HG03442 (cell line): Measurements from ENCODE around the gene HMGXB4.
"Not testable (repeated sequence)": the region's sequence is repeated elsewhere in the genome, so short reads cannot be mapped to it uniquely, and the experiment has no call there.

ENCODE experiments used
- ATAC-seq: cut with Tn5 transposase; IDR thresholded peaks from one replicate; pipeline ENCODE4 v1.9.1; 2021; ENCODE audit warnings: mild to moderate bottlenecking, moderate library complexity; ENCODE audit not compliant: unreplicated experiment

The HMGXB4 gene, protein sequence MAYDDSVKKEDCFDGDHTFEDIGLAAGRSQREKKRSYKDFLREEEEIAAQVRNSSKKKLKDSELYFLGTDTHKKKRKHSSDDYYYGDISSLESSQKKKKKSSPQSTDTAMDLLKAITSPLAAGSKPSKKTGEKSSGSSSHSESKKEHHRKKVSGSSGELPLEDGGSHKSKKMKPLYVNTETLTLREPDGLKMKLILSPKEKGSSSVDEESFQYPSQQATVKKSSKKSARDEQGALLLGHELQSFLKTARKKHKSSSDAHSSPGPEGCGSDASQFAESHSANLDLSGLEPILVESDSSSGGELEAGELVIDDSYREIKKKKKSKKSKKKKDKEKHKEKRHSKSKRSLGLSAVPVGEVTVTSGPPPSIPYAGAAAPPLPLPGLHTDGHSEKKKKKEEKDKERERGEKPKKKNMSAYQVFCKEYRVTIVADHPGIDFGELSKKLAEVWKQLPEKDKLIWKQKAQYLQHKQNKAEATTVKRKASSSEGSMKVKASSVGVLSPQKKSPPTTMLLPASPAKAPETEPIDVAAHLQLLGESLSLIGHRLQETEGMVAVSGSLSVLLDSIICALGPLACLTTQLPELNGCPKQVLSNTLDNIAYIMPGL

DNA sequence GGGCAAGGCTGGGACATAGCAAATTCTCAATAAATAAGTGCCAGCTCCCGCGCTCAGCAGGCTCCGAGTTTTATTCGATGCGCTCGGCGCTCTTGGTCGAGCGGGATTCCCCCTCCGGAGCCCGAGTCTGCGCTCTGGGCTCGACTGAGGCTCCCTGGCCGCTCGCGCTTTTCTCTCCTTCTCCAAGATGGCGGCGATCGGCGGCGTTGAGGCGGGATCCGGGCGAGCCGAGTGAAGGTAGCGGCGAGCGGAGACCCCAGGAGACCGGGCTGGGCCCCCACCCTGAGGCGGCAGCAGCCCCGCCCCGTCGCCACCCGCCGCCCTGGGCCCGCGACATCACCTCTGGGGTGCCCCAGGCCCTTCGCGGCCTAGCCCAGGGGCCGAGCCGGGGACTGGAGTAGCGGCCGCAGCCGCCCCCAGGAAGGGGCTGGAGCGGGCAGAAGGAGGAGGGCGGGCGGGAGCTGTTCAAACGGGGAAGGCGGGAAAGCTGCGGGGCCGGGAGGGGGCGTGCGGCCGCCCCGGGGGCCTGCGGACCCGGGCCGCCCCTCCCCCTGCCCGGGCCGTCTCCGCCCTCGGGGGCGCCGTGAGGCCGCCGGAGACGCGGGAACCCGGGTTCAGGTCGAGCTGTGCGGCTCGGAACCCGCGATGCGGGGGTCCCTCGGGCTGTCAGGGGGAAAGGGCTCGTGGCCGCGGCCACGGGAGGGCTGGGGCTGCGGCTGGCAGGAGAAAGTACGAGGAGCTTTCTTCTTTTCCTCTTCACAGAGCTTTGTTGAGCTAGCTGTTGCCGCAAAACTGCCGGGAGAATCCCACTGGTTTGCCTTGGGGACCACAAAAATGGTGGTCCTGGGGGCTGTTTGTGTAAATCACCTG lies at the start of gene HMGXB4:
HMGXB4 (plus strand) TSS at position 173 of the 870 bp plus-strand sequence. CDS start 4,898 bp downstream, outside the sequence.
- ATAC-seq, result peak; percentile 87

DNA sequence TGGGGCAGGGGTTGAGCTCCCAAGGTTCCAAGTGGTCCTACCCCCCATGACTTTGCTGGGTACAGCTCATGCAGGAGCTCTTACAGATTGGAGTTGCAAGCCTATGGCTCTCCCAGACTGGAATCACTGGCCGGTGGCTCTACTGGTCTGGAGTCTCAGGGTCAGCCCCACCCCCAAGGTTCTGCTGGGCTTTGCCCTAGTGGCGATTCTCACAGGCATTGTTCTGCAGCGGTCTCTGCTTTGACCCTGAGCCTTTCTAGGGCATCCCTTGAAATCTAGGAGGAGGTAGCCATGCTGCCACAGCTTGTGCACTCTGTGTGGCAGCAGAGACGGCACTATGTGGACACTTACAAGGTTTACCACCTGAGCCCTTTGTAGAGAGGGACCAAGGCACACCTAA lies 49.3 kb upstream of the HMGXB4 start:
- ATAC-seq, result no peak

DNA sequence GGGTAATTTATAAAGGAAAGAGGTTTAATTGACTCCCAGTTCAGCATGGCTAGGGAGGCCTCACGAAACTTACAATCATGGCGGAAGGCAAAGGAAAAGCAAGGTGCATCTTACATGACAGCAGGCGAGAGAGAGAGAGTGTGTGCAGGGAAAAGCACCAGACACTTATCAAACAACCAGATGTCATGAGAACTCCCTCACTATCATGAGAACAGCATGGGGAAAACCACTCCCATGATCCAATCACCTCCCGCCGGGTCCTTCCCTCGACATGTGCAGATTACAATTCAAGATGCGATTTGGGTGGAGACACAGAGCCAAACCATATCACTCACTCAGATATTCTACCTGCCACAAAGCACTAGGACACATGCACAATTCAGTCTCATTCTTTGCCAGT lies 48.1 kb upstream of the HMGXB4 start:
- no peak for ATAC-seq

DNA sequence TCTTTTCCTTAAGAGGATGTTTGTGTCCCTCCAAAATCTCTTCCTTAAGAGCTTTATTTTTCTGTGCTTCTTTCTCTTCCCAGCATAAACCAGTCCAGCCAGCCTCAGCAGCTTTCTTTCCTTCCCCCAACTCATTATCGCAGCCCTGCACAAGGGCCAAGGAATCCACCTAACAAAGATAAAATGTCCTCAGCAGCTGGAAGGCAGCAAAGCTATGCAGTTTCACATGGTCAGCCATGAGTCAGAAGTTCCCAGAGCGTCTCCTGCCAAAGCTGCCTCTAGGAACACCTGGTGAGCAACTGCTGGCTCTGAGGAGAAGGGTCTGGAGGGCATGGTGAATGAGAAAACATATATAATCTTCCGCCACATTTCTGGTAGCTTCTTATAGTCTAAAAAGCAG lies 45.3 kb upstream of the HMGXB4 start:
- ATAC-seq, result no peak

DNA sequence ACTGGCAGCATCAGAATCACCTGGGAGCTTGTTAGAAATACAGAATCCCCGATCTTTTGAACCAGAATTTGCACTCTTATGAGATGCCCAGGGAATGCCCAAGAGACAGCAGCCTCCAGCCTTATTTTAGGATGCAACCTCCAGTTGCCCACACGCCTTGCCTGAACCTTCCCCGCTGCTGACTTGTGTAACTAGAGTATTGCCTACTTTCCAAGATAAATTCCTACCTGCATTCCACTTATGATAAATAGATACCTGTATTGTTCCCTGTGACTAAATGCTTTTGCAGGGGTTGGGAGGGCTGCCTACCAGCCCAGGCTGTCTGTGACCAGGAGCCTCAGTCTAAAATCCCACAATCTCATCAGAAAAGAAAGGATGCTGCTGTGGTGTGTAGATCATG lies 44.3 kb upstream of the HMGXB4 start:
- no peak for ATAC-seq

DNA sequence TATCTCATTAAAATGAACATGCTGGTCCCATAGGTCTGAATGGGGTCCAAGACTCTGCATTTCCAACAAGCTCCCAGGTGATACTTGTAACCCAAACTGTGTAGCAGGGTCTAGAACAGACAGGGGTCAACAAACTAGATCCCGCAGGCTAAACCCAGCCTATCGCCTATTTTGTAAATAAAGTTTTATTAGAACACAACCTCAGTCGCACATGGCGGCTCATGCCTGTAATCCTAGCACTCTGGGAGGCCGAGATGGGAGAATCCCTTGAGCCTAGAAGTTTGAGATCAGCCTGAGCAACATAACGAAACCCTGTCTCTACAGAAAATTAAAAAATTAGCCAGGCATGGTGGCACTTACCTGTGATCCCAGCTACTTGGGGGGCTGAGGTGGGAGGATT lies 42.3 kb upstream of the HMGXB4 start:
- no peak for ATAC-seq

DNA sequence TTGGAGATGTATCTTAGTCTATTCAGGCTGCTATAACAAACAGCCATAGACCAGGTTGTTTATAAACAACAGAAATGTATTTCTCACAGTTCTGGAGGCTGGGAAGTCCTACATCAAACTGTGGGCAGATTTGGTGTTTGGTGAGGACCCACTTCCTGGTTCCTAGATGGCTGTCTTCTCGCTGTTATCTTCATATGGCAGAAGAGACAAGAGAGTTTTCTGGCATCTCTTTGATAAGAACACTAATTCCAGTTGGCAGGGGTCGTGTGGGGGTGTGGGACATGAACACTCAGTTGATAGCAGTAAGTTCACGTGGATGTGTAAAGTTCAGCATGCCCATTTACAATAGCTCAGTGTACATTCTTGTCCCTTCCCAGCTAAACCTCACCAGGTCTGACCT lies 41.3 kb upstream of the HMGXB4 start:
- no peak for ATAC-seq

DNA sequence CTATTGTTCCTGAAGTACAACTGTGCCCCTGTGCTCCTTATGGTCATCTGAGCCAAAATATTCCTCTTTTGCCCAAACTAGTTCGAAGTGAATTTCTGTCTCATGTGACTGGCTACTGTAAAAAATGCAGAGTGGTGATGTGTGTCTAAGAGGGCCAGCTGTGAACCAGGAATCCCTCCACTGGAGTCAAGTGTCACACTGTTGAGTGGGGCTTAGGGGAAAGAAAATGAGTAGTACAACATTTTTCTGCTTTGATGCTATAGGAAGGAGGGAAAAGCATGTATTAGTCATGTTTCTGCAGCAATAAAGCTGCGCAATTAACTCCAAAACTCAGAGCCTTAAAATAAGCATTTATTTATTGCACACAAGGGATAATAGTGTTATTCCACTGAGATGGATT lies 39.8 kb upstream of the HMGXB4 start:
- ATAC-seq, result no peak

DNA sequence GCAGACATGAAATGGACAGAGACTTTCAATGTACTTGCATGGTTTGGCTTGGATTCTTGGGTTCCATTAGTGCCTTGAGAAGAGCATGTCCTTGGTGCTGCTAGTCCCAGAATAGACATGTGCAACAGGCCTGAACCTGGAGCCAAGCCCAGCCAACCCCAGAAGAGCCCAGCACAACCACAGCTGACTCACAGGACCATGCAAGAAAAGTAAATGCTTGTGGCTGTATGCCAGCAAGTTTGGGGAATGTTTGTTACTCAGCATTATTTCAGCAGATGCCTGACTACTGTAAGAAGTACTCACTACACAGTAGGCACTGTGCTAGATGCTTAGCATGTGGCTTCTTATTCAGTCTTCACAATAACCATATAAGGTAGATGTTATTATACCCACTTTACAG lies 39.2 kb upstream of the HMGXB4 start:
- ATAC-seq, result no peak

DNA sequence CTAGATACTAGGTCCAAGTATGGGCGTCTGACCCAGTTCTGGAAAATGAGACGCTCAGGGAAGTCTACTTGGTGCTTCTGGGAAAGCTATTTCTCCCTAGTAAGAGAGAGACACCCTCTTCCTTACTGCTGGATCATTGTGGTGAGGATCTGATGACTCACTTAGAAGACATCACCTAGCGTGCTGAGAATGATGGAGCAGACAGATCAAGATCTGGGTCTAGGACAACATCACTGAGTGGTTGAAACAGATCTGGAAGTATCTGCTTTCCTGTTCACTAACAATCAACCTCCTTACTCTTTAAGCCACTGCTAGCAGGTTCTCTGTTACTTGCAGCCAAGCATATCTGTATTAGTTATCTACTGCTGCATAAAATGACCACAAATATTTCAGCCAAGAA lies 38.3 kb upstream of the HMGXB4 start:
- ATAC-seq, result no peak

DNA sequence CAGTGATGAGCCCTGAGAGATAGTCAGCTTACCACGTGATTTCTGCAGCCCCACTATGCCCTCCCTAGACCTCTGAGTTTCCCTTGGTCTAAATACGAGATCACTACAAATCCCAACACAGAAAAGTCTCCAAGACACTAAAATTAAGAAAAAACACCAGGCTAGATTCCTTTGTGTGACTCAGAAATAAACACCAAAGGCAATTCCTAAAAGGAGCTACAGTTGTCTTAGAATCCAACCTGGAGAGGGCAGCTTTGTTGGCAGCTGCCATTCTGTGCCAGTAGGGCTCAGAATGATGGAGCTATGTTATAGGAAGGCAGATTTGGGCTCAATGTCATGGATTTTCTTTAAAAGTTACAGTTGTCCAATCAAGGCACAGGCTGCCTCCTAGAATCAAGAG lies 37.1 kb upstream of the HMGXB4 start:
- ATAC-seq, result no peak

DNA sequence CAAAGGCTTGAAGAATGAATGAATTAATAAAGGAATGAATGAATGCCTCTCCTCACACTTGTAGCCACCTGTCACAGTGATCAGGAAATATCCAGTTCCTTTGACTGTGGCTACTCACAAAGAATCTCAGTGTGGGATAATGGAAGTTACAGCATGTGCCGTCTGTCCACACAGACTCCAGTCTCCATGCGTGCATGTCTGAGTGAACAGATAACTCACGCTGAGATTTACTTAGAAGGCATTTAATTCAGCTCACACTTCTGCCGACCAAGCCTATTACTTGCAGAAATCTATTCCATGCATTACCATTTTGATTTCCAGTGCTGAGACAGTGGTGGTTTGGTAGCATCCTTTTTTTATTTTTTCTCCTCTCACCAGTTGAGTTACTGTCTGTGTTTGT lies 32.3 kb upstream of the HMGXB4 start:
- ATAC-seq, result no peak

DNA sequence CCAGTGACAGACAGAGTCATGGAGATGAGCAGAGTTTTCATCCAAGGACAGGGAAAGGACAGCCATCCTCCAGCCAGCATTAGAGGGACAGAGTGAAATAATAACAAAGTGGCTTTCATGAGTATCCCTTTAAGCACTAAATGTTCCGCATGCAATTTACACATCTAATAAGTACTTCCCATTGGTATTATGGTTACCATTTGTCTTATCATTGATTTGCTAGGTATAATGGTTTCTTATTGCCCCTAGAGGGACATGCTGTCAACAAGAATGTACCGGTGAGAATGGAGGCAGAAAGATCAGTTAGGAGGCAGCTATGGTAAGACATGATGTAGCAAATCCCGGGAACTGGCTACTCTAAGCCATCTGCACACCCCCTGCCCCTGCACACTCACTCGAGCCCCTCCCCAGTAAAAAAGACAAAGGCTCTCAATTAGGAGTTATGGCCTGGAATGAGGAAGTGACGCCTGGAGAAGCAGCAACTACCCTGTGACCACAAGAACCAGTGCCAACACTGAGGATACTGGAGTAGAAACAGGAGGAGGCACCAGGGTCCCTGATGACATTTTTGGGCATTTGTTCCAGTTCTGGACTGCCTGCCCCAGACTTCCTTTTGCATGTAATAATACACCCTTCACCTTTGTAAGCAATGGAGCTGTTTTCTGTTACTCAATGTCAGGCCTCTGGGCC lies 30.2 kb upstream of the HMGXB4 start:
- ATAC-seq, result no peak

DNA sequence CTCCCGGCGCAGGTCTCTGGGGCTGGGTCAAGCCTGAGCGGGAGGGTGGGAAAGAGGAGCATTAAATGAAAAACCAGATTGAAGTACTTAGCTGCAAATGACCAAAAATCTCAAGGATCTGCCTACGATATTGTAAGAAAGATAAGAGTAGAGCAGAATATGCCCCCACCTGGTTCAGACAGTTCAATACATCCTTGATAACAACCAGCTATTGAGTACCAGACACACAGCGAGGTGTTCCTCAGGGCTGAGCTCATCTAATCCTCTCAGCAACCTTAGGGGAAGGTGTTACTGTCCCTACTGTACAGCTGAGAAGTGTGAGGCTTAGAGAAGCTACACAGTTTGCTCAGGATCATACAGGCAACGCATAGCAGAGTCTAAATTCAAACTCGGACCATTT lies 27.4 kb upstream of the HMGXB4 start:
- no peak for ATAC-seq

DNA sequence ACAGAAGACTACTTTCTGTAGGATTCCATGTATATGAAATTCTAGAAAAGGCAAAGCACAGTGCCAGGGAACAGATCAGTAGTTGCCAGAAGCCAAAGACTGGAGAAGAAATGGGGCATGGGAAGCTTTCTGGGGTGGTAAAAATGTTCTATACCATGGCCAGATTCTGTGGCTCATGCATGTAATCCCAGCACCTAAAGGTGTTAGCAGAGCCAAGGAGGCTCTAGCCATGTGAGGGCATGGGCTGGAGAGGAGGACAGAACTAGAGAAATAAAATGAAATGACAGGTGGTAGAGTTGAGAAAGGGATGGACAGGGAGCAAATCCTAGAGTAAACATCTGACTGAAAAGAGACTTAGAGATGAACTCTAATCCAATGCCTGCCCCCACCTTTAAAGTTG lies 26.9 kb upstream of the HMGXB4 start:
- no peak for ATAC-seq

DNA sequence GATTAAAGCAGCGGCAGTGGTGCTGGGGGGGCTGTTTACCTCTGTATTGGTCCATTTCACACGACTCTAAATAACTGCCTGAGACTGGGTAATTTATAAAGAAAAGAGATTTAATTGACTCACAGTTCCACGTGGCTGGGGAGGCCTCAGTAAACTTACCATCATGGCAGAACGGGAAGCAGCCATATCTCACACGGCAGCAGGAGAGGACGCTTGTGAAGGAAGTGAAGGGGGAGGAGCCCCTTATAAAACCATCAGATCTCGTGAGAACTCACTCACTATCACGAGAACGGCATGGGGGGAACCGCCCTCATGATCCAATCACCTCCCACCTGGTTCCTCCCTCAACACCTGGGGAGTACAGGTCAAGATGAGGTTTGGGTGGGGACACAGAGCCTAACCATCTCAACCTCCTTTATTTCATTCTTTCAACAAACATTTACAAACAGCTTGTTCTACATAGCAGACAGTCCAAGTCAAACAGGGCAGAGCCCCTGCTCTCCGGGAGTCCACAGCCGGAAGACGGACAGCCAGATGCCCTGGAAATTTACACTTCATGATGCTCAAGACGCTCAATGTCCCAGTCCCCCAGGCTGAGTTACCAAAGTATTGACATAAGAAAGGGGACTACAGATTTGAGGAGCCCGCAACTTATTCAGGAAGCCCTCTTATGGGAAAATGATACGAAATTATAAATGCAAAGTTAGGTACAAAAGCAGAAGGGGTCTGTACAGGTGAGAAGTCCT lies 26.3 kb upstream of the HMGXB4 start:
- no peak for ATAC-seq

DNA sequence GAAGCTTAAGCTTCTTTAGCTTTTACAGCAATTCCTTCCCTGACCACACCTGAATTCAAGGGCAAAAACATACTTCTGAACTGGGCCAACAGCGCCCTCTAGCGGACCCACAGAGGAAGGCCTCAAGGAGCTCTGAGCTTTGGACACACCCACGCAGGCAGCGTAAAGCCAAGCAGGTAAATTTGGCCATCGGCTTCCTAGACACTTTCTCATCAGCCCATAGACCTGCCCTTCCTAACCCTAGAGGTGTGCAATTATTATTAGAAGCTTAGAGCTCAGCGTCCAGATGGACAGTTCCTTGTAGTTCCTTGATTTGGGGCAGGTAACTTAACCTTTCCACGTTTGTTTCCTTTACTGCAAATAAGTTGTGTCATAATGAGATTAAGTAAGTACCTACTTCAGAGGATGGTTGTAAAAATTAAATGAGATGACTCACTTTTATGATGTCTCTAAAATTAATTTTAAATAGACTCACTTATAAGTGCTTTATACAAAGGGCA lies 25.7 kb upstream of the HMGXB4 start:
- ATAC-seq, result no peak

DNA sequence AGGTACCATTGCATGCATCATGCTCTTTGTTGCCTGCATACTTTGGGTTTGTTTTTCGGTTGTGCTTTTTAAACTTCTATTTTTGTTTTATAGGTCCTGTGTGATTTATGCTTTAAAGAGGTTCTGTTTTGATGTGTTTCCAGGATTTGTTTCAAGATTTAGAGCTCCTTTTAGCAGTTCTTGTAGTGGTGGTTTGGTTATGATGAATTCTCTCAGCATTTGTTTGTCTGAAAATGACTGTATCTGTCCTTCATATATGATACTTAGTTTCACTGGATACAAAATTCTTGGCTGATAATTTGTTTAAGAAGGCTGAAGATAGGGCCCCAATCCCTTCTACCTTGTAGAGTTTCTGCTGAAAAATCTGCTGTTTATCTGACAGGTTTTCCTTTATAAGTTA lies 18.5 kb upstream of the HMGXB4 start:
- ATAC-seq, result not testable (repeated sequence)

DNA sequence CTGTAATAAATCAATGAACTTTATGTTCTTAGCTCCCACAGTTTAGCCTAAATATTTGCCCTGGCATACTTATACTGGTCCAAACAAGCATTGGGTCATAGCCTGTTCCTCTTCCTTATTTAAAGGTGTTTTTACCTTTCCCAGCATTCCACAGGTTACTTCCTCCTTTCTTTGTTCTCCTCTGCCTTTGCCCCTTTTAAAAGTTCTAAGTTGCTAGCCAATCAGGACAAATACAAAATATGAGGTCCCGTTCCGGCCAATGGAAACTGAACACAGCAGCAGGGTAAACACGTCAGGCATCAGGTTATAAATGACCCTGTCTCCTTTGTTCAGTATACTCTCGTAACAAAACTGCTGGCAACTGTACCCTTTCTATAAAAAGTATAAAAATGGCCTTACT lies 12.8 kb upstream of the HMGXB4 start:
- not testable (repeated sequence) for ATAC-seq

DNA sequence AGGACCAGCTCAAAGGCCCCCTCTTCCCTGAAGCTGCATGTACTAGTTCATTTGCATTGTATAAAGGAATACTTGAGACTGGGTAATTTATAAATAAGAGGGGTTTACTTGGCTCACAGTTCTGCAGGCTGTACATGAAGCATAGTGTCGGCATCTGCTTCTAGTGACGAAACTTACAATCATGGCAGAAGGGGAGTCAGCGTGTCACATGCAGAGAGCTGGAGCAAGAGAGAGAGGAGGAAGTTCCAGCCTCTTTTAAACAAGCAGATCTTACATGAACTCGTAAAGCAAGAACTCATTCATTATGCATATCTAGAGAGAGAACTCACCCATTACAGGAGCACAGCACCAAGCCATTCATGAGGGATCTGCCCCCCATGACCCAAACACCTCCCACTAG lies 7.1 kb upstream of the HMGXB4 start:
- no peak for ATAC-seq
